PC-3 (cell line): Measurements from ENCODE around the gene CAPG.

Source experiments
- CTCF ChIP-seq: fragments of 300-600 bp; sonication (generic); conservative IDR thresholded peaks from 2 replicates; pipeline ENCODE4 v1.5.1; 2017; ENCODE audit warnings: antibody characterized with exemption, low read depth, mild to moderate bottlenecking, low read length
- EZH2 ChIP-seq: fragments of 300-600 bp; sonication (generic); IDR thresholded peaks from one replicate; pipeline ENCODE4 v1.6.1; 2017; ENCODE audit warnings: antibody characterized with exemption, mild to moderate bottlenecking, low read length; ENCODE audit not compliant: unreplicated experiment
- EZH2phosphoT487 ChIP-seq: fragments of 300-600 bp; sonication (generic); IDR thresholded peaks from 2 replicates; pipeline ENCODE4 v1.6.1; 2018; ENCODE audit warnings: mild to moderate bottlenecking, antibody characterized with exemption, low read length, borderline replicate concordance

DNA sequence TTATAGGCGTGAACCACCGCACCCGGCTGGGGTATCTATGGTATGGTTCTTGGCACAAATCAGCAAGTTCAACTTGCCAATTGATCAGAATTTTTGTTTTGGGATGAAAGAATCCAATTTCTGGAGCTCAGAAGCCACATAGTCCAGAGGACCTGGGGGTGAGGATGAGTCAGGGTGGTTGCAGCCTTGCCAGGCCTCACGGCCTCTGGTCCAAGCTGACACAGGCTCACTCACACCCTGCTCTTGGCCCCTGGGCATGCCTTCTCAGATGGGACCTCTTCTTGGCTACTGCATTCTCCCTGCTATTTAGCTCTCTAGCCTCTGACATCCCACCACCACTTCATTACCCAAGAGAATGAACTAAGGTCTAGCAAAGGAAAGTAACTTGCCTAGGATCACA lies 16.3 kb downstream of the CAPG start:
- TF ChIP-seq EZH2, result no peak
- TF ChIP-seq CTCF, result no peak
- TF ChIP-seq EZH2phosphoT487, result no peak
